ENCODE data around the gene ATP8B4.

- no peak for TF ChIP-seq CTCF (conservative IDR thresholded peaks at IDR 0.05; ENCODE audit: low read length)
- TF ChIP-seq EZH2phosphoT487 (IDR thresholded peaks at IDR 0.05; ENCODE audit: borderline replicate concordance): no peak
Measured at GRCh38 chr15:49844390-49844789, 274.6 kb downstream of the ATP8B4 start.

Measured in Loucy (cell line).